NCI-H1417 treated with DMSO at 0.1 percent for 48 hours (cell line): ENCODE data around the gene COL4A4.

Experiments
- DNase-seq: peaks from one replicate; lab custom pipeline; 2025; lab: John Stamatoyannopoulos, UW

Gene COL4A4

DNA sequence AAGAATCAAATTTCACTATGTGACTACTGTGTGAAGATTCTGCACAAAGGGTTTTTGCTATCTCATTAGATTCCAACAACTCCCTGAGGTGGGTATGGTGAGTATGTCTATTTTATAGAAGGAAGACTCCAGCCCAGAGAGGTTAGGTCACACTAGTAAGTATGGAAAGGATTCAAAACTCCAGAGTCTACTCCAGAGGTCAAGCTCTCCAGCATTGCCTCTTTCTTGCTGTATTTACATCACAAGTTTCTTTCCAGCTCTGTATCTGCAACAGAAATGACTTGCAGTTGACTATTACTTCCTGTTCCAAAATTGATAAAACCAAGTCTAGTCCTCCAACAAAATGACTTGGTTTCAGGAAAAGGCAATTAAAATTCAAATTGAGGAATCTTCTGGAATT is 2.1 kb downstream of the COL4A4 start:
- no peak for DNase-seq

GRCh38 chr2:227160164-227160563 is 3.8 kb downstream of the COL4A4 start:
- DNase-seq: no peak

DNA sequence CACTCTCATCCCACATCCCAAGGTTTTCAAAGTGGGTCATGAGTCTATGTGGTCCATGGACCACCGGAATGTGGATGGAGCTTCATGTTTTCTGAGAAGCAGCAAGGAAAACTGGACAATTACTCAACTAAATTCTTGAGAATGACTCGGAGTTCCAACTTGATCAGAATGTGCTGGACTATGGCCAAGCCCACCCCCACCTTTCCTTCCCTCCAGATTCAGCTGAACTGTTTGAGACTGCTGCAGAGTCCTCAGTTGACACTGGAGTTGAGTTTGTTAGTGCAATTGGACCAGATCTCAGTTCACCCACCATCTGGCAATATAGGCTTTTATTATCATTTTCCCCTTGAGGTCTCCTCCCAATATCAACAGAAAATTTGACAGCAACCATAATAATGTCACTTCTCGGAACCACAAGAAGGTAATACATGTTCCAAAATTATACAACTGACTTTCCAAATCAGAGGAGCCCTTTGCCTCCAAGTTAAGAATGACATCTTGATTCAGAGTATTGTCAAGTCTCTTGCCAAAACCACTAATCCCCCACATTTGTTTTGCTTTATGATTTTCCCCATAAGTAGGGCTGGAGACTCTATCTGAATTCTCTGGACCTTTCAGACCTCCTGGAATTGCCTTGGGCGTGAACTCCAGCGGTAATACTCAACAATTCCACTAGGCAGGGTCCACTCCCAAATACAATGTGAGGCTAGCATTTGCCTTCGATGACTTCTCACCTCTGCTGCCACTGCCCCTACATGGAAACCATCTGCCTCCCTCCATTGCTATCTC is 8.8 kb downstream of the COL4A4 start:
- no peak for DNase-seq

DNA sequence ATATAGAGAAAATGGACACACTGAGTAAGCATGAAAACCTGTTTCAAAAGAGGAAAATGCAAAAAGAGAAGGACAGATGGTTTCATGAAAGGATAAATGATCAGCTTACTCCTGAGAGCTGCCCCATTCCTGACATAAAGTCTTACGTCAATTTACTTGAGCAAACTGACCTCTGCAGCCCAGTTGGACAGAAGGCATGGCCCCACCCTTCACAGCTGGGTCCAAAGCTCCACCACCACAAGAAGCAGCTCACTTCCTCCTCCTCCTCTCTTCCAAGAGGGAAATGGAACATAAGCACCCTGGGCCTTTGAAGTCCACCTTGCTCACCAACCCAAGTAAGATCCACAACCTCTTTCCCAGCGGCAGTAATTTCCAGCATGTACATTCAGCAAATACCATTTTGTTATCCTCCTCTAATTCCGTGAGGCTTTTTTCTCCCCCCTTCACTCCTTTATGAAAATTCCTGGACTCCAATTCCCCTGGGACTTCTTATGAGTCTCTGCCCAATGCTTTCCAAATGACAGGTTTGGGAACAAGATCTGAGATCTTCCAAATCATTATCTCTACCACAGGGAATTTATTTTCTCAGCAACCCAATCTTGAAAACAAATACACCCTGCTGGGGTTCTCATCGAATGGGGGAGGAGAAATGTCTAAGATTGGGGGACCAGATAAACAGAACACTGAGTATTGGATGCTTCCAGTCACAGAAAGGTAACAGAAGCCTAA is 10.1 kb downstream of the COL4A4 start:
- DNase-seq: no peak

DNA sequence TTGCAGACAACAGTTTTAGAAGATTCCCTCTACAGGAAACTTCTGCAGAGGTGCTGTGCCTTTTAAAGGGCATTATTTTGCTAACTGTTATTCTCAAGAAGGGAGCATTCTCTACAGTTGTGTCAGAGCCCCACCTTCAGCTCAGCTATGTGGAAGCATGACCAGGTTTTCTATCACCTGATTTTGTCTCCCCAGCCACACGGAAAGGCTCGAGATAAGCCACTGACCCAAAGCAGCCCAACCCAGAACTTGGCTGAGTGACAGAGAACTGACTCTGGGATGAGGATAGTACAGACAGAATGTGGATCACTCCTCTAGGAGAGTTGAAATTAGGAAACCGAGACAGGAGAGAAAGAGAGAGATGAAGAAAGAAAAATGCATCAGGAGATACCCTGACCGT is 10.7 kb downstream of the COL4A4 start:
- DNase-seq: no peak

- DNase-seq: no peak
Measured at GRCh38 chr2:227152093-227152766, 11.8 kb downstream of the COL4A4 start.

DNA sequence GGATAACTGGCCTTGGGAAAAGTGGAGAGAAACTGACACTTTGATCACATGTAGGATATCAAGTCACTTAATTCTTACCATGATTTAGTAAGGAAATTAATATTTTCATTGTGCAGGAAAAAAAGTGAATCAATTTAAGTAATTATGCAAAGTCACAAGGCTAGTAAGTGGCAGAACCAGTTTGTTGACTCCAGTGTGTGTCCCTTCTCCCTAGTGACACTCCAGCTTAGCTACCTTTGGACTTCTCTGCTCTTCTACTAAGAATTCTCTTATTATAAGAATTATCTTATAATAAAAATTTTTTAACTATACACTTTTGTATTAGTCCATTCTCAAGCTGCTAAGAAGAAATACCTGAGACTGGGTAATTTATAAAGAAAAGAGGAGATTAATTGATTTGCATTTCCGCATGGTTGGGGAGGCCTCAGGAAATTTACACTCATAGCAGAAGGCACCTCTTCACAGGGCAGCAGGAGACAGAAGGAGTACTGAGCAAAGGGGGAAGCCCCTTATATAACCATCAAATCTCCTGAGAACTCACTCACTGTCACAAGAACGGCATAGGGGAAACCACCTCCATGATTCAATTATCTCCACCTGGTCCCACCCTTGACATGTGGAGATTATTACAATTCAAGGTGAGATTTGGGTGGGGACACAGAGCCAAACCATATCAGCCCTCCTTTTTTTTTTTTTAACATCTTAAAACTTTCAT is 13.6 kb downstream of the COL4A4 start:
- no peak for DNase-seq

DNA sequence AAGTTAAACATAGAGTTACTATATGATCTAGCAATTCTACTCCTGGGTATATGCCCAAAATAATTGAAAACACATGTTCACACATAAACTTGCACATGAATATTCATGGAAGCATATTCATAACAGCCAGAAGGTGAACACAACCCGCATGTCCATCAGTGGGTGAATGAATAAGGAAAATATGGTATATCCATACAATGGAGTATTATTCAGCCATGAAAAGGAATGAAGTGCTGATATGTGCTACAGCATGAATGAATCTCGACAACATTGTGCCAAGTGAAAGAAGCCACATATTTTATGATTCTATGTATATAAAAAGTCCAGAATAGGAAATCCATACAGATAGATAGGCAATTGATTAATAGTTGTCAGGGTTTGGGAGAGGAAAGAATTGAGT is 15.9 kb downstream of the COL4A4 start:
- DNase-seq: no peak

GRCh38 chr2:227147023-227147422 is 17.0 kb downstream of the COL4A4 start:
- no peak for DNase-seq

DNA sequence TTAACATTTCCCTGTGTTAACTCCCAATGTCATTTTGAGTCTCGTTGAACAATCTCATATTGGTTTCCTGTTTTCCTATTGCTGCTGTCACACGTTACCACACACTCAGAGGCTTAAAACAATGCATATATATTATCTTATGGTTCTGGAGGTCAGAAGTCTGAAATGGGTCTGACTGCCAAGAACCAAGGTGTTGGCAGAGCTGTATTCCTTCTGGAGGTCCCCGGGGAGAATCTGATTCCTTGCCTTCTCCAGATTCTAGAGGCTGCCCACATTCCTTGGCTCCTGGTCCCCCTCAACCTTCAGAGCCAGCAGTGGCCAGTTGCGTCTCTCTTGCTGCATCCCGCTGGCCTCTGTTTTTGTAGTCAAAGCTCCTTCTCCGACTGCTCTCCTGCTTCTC is 17.5 kb downstream of the COL4A4 start:
- DNase-seq: no peak

DNA sequence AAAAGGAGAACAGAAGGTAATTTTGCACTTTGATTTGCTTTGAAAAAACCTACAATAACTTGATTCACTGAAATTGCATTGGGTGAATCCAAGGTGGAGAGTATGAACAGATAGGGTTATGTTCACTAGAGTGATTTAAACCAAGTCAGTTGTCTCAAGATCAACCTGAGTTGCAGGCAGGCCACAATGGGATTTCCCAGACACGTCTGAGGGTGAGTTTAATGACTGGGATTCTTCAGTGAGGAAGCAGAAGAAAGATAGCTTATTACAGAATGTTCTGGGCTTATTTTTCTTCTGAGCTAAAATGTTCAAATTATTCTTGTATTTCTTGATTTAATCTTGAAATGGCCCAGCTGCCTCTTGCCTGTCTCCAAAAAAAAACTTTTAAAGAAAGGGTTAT is 20.1 kb downstream of the COL4A4 start:
- DNase-seq: no peak

GRCh38 chr2:227141301-227141700 is 22.7 kb downstream of the COL4A4 start:
- DNase-seq: no peak

DNA sequence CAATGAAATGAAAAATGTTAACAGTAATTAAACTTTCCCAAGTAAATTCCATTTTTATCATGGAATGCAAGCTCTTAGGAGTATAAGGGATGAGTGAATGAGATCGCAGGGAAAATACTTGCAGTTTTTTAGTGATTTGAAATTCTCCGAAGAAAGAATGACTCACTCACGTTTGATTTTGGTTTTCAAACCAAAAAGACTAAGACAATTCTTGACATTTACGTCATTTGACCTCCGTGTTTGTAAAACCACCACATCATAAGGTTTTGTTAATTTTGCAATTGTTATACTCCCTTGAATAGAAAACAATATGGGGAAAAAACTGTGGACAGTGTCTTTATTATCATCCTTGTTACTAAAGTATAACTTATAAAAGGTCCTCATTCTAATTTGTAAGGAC is 29.4 kb downstream of the COL4A4 start:
- DNase-seq: no peak

DNA sequence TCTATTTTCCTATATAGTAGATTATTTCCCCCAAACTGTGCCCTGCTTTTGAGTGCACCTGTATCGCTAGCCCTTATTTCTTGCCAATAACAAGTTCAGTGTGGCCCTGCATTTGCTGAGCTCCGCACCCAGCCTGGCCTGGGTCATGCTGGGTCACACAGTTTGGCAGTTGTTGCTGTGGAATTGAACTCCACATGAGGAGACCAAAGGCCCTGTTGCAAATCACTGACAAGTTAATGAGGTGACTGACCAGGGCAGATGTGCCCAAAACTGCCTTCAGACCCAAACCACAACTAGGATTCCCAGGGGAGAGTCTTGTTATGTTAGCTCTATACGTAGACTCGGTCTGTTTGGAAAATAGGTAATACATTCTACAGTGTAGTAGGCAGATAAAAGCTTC is 31.0 kb downstream of the COL4A4 start:
- no peak for DNase-seq

GRCh38 chr2:227130636-227131035 is 33.4 kb downstream of the COL4A4 start:
- no peak for DNase-seq

GRCh38 chr2:227127201-227127600 is 36.8 kb downstream of the COL4A4 start:
- DNase-seq: peak; percentile 13

- DNase-seq: no peak
Measured at GRCh38 chr2:227125506-227125905, 38.5 kb downstream of the COL4A4 start.

DNA sequence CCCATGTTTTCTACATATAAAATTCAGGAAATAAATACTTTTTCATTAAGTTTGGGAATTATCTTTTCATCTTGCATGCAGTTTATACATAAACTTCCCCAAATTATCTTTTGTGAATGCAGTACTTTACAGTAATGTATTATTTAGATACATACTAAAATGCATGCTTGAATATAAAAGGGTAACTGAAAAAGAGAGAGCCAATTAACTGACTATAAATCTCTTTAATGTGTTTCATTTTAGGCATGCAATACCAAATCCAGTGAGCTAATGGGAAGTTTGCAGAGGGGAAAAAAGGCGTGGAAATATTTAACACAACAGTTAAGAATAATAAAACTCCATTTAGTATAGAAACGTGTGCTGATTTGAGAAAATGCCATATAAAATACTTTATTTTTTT is 39.2 kb downstream of the COL4A4 start:
- DNase-seq: no peak

GRCh38 chr2:227123697-227124096 is 40.3 kb downstream of the COL4A4 start:
- DNase-seq: no peak

DNA sequence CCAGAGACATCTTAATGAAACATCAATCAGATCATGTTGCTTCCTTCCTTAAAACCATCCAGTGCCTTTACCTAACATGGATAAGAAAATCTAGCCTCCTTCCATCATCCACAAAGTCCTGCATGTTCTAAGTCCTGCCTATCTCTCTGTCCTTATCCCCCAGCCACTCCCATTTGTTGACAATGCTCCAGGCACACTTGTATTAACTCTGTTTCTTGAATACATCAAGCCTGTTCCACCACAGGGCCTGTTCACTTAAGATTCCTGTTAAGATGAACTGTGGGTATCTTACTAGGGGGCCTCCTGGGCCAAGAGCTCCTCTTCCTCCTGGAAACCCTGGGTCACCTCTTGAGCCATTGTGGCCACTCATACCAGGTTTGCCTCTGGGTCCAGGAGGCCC is 45.7 kb downstream of the COL4A4 start:
- DNase-seq: no peak

GRCh38 chr2:227117852-227118251 is 46.2 kb downstream of the COL4A4 start:
- no peak for DNase-seq

DNA sequence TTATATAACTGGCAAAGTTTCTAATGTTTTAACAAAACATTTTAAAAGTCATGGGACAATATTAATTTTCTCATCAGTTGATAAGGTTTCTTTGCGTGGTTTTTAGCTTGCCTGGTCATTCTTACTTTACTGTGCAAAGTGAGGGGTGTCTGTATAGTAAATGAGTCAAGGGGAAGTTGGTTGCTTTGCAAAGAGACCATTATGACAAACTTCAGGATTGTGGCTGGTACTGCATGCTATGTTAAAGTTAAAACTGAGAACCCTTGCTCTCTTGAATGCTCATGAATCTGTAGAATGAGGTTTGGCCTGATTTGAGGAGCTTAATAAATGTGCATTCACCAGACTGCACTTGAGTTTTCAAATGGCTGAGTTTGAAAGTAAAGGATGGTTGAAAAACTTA is 47.0 kb downstream of the COL4A4 start:
- DNase-seq: no peak
